WI38 (cell line): Measurements from ENCODE around the gene MMP17.

ENCODE experiments used
- H3K4me3 ChIP-seq: 2 replicates; pipeline ENCODE4 v1.5.1; 2011; ENCODE audit warnings: low read depth, mild to moderate bottlenecking, control low read depth, low read length
- CTCF ChIP-seq: IDR thresholded peaks from 2 replicates; pipeline ENCODE4 v1.5.1; 2012; ENCODE audit warnings: low read depth, mild to moderate bottlenecking, control low read depth, low read length

The MMP17 gene

GRCh38 chr12:131786331-131786730 lies 41.9 kb upstream of the MMP17 start:
- no peak for TF ChIP-seq CTCF
- no peak overlapping the region for H3K4me3 ChIP-seq

GRCh38 chr12:131787143-131787660 lies 41.0 kb upstream of the MMP17 start:
- no peak for TF ChIP-seq CTCF
- no peak overlapping the region for H3K4me3 ChIP-seq

GRCh38 chr12:131788070-131788469 lies 40.1 kb upstream of the MMP17 start:
- no peak for TF ChIP-seq CTCF
- H3K4me3 ChIP-seq = no peak overlapping the region

- no peak overlapping the region for H3K4me3 ChIP-seq
- no peak for TF ChIP-seq CTCF
These were observed 38.6 kb upstream of the MMP17 start for GRCh38 chr12:131789638-131790037.

GRCh38 chr12:131793243-131794022 lies 34.8 kb upstream of the MMP17 start:
- no peak overlapping the region for H3K4me3 ChIP-seq
- TF ChIP-seq CTCF = no peak

GRCh38 chr12:131794061-131794460 lies 34.1 kb upstream of the MMP17 start:
- no peak overlapping the region for H3K4me3 ChIP-seq
- no peak for TF ChIP-seq CTCF

- no peak for TF ChIP-seq CTCF
- no peak overlapping the region for H3K4me3 ChIP-seq
These were observed 33.6 kb upstream of the MMP17 start for GRCh38 chr12:131794573-131794972.
